H7 (cell line): ENCODE results near the gene CDC34. TPM values are rescaled to one million over a fixed set of nuclear protein-coding genes. Genes with fewer than 3 reads are reported as not detected.

Source experiments
- DNase-seq: peaks from one replicate; pipeline ENCODE4 v3.0.0; 2012
- H3K27me3 ChIP-seq: 2 replicates; pipeline ENCODE4 v1.6.0; 2011; ENCODE audit warnings: mild to moderate bottlenecking, low read length; ENCODE audit not compliant: control insufficient read depth, insufficient read depth
- H3K36me3 ChIP-seq: replicated peaks from 2 replicates; pipeline ENCODE4 v1.5.1; 2011; ENCODE audit warnings: low read length; ENCODE audit not compliant: control insufficient read depth, insufficient read depth
- H3K4me3 ChIP-seq: 2 replicates; pipeline ENCODE4 v1.5.1; 2011; ENCODE audit warnings: low read depth, mild to moderate bottlenecking, control low read depth, low read length, moderate library complexity; ENCODE audit not compliant: insufficient read depth
- total RNA-seq: library from RNA; depleted of rRNA; stranded (reverse); fragments of >200 nt; shearing (Covaris generic); gene quantifications from 2 replicates; pipeline ENCODE4 v1.2.3, GENCODE V29; 2014

The CDC34 gene
- total RNA-seq, 1 experiment from 2014 or later, result 192 TPM

GRCh38 chr19:556611-557382, 25.2 kb downstream of the CDC34 start:
- no peak for DNase-seq
- Histone ChIP-seq H3K27me3 (no peaks in the 10 kb centered on the region), H3K36me3 (no peaks in the 10 kb centered on the region), H3K4me3 (no peak overlapping the region)

- DNase-seq, result no peak
- no peaks in the 10 kb centered on the region for H3K27me3 ChIP-seq
- no peaks in the 10 kb centered on the region for H3K36me3 ChIP-seq
- H3K4me3 ChIP-seq, result no peak overlapping the region
These were observed 27.3 kb downstream of the CDC34 start for GRCh38 chr19:558770-559439.

GRCh38 chr19:560121-560520, 28.6 kb downstream of the CDC34 start:
- no peak overlapping the region for H3K4me3 ChIP-seq
- no peaks in the 10 kb centered on the region for H3K36me3 ChIP-seq
- H3K27me3 ChIP-seq, result no peaks in the 10 kb centered on the region
- DNase-seq, result no peak

- Histone ChIP-seq H3K4me3 (no peak overlapping the region), H3K27me3 (no peaks in the 10 kb centered on the region), H3K36me3 (no peaks in the 10 kb centered on the region)
- DNase-seq, result no peak
These were observed 34.8 kb downstream of the CDC34 start for GRCh38 chr19:566403-566802.

- Histone ChIP-seq H3K4me3 (no peak overlapping the region), H3K36me3 (no peaks in the 10 kb centered on the region), H3K27me3 (no peaks in the 10 kb centered on the region)
- DNase-seq, result no peak
These were observed 35.3 kb downstream of the CDC34 start for GRCh38 chr19:566844-567243.

- no peaks in the 10 kb centered on the region for H3K27me3 ChIP-seq
- no peak overlapping the region for H3K4me3 ChIP-seq
- H3K36me3 ChIP-seq, result no peaks in the 10 kb centered on the region
- no peak for DNase-seq
These were observed 35.8 kb downstream of the CDC34 start for GRCh38 chr19:567296-567900.

GRCh38 chr19:570251-570686, 38.7 kb downstream of the CDC34 start:
- peak; percentile 90 for DNase-seq
- Histone ChIP-seq H3K27me3 (no peaks in the 10 kb centered on the region), H3K4me3 (no peak overlapping the region), H3K36me3 (no peaks in the 10 kb centered on the region)

- DNase-seq, result peak; percentile 82
- no peaks in the 10 kb centered on the region for H3K27me3 ChIP-seq
- no peaks in the 10 kb centered on the region for H3K36me3 ChIP-seq
- H3K4me3 ChIP-seq, result peak overlapping the region; percentile 49
These were observed 39.5 kb downstream of the CDC34 start for GRCh38 chr19:570937-571565.

- Histone ChIP-seq H3K36me3 (no peaks in the 10 kb centered on the region), H3K4me3 (peak overlapping the region; percentile 49), H3K27me3 (no peaks in the 10 kb centered on the region)
- DNase-seq, result no peak
These were observed 40.0 kb downstream of the CDC34 start for GRCh38 chr19:571566-571974.

- Histone ChIP-seq H3K4me3 (peak within 1 kb of the TSS; percentile 98), H3K27me3 (no peaks in the 10 kb centered on the region), H3K36me3 (0 out of 2 replicates have a peak, but pooled peaks cover 2% of the 10 kb centered on the region)
- peak; percentile 100 for DNase-seq
These were observed 40.7 kb downstream of the CDC34 start, which contains the start of gene BSG for GRCh38 chr19:572140-572742. BSG (plus strand) TSS chr19:572596; CDS start chr19:572635, 39 bp downstream.

- Histone ChIP-seq H3K36me3 (0 out of 2 replicates have a peak, but pooled peaks cover 2% of the 10 kb centered on the region), H3K27me3 (no peaks in the 10 kb centered on the region), H3K4me3 (peak overlapping the region; percentile 98)
- peak; percentile 79 for DNase-seq
These were observed 41.4 kb downstream of the CDC34 start for GRCh38 chr19:572743-573518.

GRCh38 chr19:573519-573825, 41.9 kb downstream of the CDC34 start:
- no peaks in the 10 kb centered on the region for H3K27me3 ChIP-seq
- DNase-seq, result no peak
- H3K36me3 ChIP-seq, result 0 out of 2 replicates have a peak, but pooled peaks cover 2% of the 10 kb centered on the region
- H3K4me3 ChIP-seq, result peak overlapping the region; percentile 98

GRCh38 chr19:574658-575526, 43.3 kb downstream of the CDC34 start:
- no peaks in the 10 kb centered on the region for H3K27me3 ChIP-seq
- H3K4me3 ChIP-seq, result peak overlapping the region; percentile 30
- no peak for DNase-seq
- peaks cover 2% of the 10 kb centered on the region; the same call in 1 of the 2 replicates for H3K36me3 ChIP-seq
